Heart left ventricle (tissue), 16 donors: Measurements from ENCODE around the gene CLEC11A. TPM values are rescaled to one million over a fixed set of nuclear protein-coding genes. Genes with fewer than 3 reads are reported as not detected.
"Not testable (repeated sequence)": the region's sequence is repeated elsewhere in the genome, so short reads cannot be mapped to it uniquely, and the experiment has no call there.

ENCODE experiments used
- ATAC-seq, 4 donors: fragments of 200-7000 bp; cut with Tn5 transposase; one replicate each; pipeline ENCODE4 v1.9.1; 2020 to 2022; ENCODE audit warnings: moderate library complexity in 4 of 4, mild to moderate bottlenecking in 3 of 4, moderate number of reproducible peaks in 1 of 4
- DNase-seq, 5 donors: peaks; one replicate each; pipeline ENCODE4 v3.0.0-alpha.2; 2020
- H3K27ac ChIP-seq, 12 donors: fragments of 200-600 bp; sonication (generic) in 4 of 12; one replicate each; pipeline versions ENCODE4 v1.5.0 to v1.8.0; 2016 to 2022; ENCODE audit warnings: mild to moderate bottlenecking in 2 of 12
- H3K27me3 ChIP-seq, 9 donors: fragments of 200-600 bp; sonication (generic) in 2 of 9; one replicate each; pipeline versions ENCODE4 v1.5.1 to v1.8.0; 2016 to 2022; ENCODE audit warnings: mild to moderate bottlenecking in 3 of 9
- H3K36me3 ChIP-seq, 9 donors: fragments of 200-600 bp; sonication (generic) in 2 of 9; one replicate each; pipeline versions ENCODE4 v1.5.0 to v1.8.0; 2018 to 2022; ENCODE audit warnings: mild to moderate bottlenecking in 2 of 9
- H3K4me1 ChIP-seq, 12 donors: fragments of 200-600 bp; sonication (generic) in 4 of 12; one replicate each; pipeline versions ENCODE4 v1.5.0 to v1.8.0; 2016 to 2022; ENCODE audit warnings: mild to moderate bottlenecking in 3 of 12
- H3K4me3 ChIP-seq, 12 donors: fragments of 200-600 bp; sonication (generic) in 4 of 12; one replicate each; pipeline versions ENCODE4 v1.5.0 to v1.8.0; 2017 to 2022; ENCODE audit warnings: mild to moderate bottlenecking in 9 of 12, moderate library complexity in 4 of 12
- H3K9me3 ChIP-seq, 12 donors: fragments of 200-600 bp; sonication (generic) in 4 of 12; one replicate each; pipeline versions ENCODE4 v1.5.0 to v1.8.0; 2016 to 2022; ENCODE audit warnings: mild to moderate bottlenecking in 1 of 12
- POLR2A ChIP-seq, 2 donors: fragments of 450-650 bp; IDR thresholded peaks; one replicate each; pipeline ENCODE4 v1.6.1; 2017; ENCODE audit warnings: antibody characterized with exemption in 2 of 2, mild to moderate bottlenecking in 2 of 2, moderate library complexity in 2 of 2
- WGBS, 4 donors: extraction: QIAGEN DNeasy Blood & Tissue Kit in 2 of 4; methylation state at CpG; one replicate each; pipeline versions ENCODE4 v1.1.5 to v1.1.7; 2013 to 2018; 5-methylcytosine and 5-hydroxymethylcytosine counted together
- intact Hi-C, 10 donors: fragments of 100-400 bp; cut with DNase I; formaldehyde crosslinking; loops; one replicate each; pipeline versions ENCODE4 v1.11.1 to v1.14.2; 2022
- polyA plus RNA-seq, 2 donors: library from polyadenylated mRNA; stranded (reverse); fragments of 200-250 nt; gene quantifications; one replicate each; pipeline ENCODE4 v1.2.3, GENCODE V29; 2013
- total RNA-seq, 9 donors: library from RNA; depleted of rRNA in 2 of 9; stranded (reverse); fragments of >200 nt in 2 of 9; fragmentation: NEBNext Ultra II Directional in 3 of 9; extraction: Animal tissue kit (Norgen Biotek cat#: 25700) in 3 of 9; gene quantifications; one replicate each; pipeline versions ENCODE4 v1.1.0 to v1.2.4, GENCODE V29; 2016 to 2023
- TF ChIP-seq, protein P1 (sequence below), 12 donors: fragments of 200-600 bp; sonication (generic) in 4 of 12; IDR thresholded peaks; one replicate each; pipeline versions ENCODE4 v1.5.0 to v1.8.0; 2018 to 2022; ENCODE audit warnings: antibody characterized with exemption in 12 of 12, mild to moderate bottlenecking in 5 of 12
- donor health status: ischemic (EF 13 %, LVEDD 7.1; RV severe dilation, severe dysfunction).
- donor health status: healthy with polysubstance abuse.
- donor health status: DM: no; HTN: yes; CAD: no.
- donor health status: DM: no; HTN: no; CAD: no.
- donor health status: ischemic (EF 25% LVEDD 6.9; RV normal size, moderate dysfunction).
- donor health status: ischemic (EF 25% LVEDD 5.7; RV mildly dilated, moderate dysfunction).
- donor health status: healthy.
- donor health status: DM: yes; HTN: yes; CAD: no.
- donor health status: ischemic (EF 35%, LVEDD 5.7; RV mildly dilated, moderate dysfunction).
- donor health status: nonischemic (EF 11% LVEDD 7.7; RV severe dilation, severe dysfunction).
- donor health status: DM: yes; HTN: yes; CAD: no.
- donor health status: PGD.
- donor health status: ischemic (EF 29% LVEDD 5.4; RV normal size, mild dysfunction).
- donor health status: nonischemic (EF 23%, LVEDD 6.1; RV moderate dilation, normal function).

The CLEC11A gene
- total and polyA plus RNA-seq, 11 donors: 2.4 to 16.6 (median 4.2) TPM

GRCh38 chr19:50764409-50764808 lies 41.2 kb downstream of the CLEC11A start:
- Histone ChIP-seq H3K27ac (no peak overlapping the region), H3K27me3 (peaks cover 0 to 28% (median 0%) of the 10 kb centered on the region in 9 donors), H3K4me1 (no peaks in the 10 kb centered on the region), H3K9me3 (no peaks in the 10 kb centered on the region), H3K4me3 (no peak overlapping the region), H3K36me3 (no peaks in the 10 kb centered on the region)
- no peak for TF ChIP-seq POLR2A (IDR thresholded peaks at IDR 0.05)
- TF ChIP-seq, protein P1, sequence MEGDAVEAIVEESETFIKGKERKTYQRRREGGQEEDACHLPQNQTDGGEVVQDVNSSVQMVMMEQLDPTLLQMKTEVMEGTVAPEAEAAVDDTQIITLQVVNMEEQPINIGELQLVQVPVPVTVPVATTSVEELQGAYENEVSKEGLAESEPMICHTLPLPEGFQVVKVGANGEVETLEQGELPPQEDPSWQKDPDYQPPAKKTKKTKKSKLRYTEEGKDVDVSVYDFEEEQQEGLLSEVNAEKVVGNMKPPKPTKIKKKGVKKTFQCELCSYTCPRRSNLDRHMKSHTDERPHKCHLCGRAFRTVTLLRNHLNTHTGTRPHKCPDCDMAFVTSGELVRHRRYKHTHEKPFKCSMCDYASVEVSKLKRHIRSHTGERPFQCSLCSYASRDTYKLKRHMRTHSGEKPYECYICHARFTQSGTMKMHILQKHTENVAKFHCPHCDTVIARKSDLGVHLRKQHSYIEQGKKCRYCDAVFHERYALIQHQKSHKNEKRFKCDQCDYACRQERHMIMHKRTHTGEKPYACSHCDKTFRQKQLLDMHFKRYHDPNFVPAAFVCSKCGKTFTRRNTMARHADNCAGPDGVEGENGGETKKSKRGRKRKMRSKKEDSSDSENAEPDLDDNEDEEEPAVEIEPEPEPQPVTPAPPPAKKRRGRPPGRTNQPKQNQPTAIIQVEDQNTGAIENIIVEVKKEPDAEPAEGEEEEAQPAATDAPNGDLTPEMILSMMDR (IDR thresholded peaks at IDR 0.05): no peak
- 73 to 78% (median 76%) methylated on average over 7 of the region's 7 CpGs for WGBS, 4 donors
- ATAC-seq: no peak
- no peak for DNase-seq
- intact Hi-C loops: no loop called here

DNA sequence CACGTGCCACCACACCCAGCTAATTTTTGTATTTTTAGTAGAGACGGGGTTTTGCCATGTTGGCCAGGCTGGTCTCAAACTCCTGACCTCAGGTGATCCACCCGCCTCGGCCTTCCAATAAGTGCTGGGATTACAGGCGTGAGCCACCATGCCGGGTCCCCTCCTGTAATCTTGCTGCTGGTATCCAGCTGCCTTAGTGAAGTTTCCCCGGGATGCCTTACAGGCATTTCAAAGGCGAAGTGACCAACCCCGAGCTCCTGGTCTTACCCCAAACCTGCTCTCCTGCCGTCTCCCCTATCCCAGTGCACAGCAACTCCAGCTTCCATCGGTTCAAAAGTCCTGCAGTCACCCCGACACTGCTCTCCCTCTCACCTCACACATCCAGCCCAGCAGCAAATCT lies 43.6 kb downstream of the CLEC11A start:
- ATAC-seq, H3K9me3 ChIP-seq, H3K4me3 ChIP-seq, DNase-seq, intact Hi-C loops, H3K4me1 ChIP-seq, H3K27ac ChIP-seq, H3K36me3 ChIP-seq: not testable (repeated sequence)
- H3K27me3 ChIP-seq: peaks cover 0 to 38% (median 0%) of the 10 kb centered on the region in 9 donors
- WGBS, 4 donors: 73 to 77% (median 75%) methylated on average over 12 of the region's 12 CpGs

- intact Hi-C loops, DNase-seq, H3K4me3 ChIP-seq, H3K27ac ChIP-seq, H3K9me3 ChIP-seq, H3K36me3 ChIP-seq, ATAC-seq, H3K4me1 ChIP-seq: not testable (repeated sequence)
- WGBS, 4 donors: 30 to 49% (median 39%) methylated on average over 5 of the region's 5 CpGs
- peaks cover 0 to 38% (median 0%) of the 10 kb centered on the region in 9 donors for H3K27me3 ChIP-seq
Measured at GRCh38 chr19:50767263-50767662, 44.1 kb downstream of the CLEC11A start.

DNA sequence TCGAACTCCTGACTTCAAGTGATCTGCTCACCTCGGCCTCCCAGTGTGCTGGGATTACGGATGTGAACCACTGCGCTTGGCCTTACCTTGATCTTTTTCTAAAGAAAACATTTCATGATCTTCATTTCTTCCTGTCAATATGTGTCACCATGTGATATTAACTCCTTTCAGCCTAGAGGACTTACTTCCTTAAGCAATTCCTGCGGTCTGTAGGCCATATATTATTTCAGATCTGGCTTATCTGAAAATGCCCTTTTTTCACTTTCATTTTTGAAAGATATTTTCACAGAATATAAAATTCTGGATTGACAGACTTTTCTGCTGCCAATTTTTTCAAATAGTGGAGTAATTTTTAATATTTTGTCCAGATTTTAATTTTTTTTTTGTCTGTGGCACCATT lies 45.1 kb downstream of the CLEC11A start:
- Histone ChIP-seq H3K4me1 (no peaks in the 10 kb centered on the region), H3K36me3 (no peaks in the 10 kb centered on the region), H3K27me3 (peaks cover 0 to 46% (median 0%) of the 10 kb centered on the region in 9 donors), H3K27ac (no peak overlapping the region), H3K4me3 (no peak overlapping the region), H3K9me3 (peaks cover 0 to 5% (median 0%) of the 10 kb centered on the region in 12 donors)
- ATAC-seq (no peak), DNase-seq (no peak)
- WGBS, 4 donors: 59 to 69% (median 66%) methylated on average over 5 of the region's 5 CpGs
- no peak for TF ChIP-seq POLR2A (IDR thresholded peaks at IDR 0.05)
- TF ChIP-seq, protein P1 (IDR thresholded peaks at IDR 0.05): no peak
- intact Hi-C loops: no loop called here

GRCh38 chr19:50770164-50770563 lies 47.0 kb downstream of the CLEC11A start, which contains the start of gene GPR32:
Gene GPR32 (plus strand): TSS chr19:50770464. CDS start chr19:50770601, 137 bp downstream.
- H3K27me3 ChIP-seq: peaks cover 0 to 59% (median 0%) of the 10 kb centered on the region in 9 donors
- intact Hi-C loops, H3K4me1 ChIP-seq, H3K36me3 ChIP-seq, H3K9me3 ChIP-seq, H3K4me3 ChIP-seq, DNase-seq, H3K27ac ChIP-seq, ATAC-seq: not testable (repeated sequence)
- WGBS, 4 donors: 80 to 90% (median 84%) methylated on average over 2 of the region's 2 CpGs

DNA sequence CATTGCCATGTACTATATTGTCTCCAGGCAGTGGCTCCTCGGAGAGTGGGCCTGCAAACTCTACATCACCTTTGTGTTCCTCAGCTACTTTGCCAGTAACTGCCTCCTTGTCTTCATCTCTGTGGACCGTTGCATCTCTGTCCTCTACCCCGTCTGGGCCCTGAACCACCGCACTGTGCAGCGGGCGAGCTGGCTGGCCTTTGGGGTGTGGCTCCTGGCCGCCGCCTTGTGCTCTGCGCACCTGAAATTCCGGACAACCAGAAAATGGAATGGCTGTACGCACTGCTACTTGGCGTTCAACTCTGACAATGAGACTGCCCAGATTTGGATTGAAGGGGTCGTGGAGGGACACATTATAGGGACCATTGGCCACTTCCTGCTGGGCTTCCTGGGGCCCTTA lies 47.7 kb downstream of the CLEC11A start:
- DNase-seq (no peak), ATAC-seq (no peak)
- no peak for TF ChIP-seq POLR2A (IDR thresholded peaks at IDR 0.05)
- TF ChIP-seq, protein P1 (IDR thresholded peaks at IDR 0.05): no peak
- Histone ChIP-seq H3K9me3 (peaks cover 0 to 5% (median 0%) of the 10 kb centered on the region in 12 donors), H3K36me3 (no peaks in the 10 kb centered on the region), H3K4me3 (no peak overlapping the region), H3K4me1 (no peaks in the 10 kb centered on the region), H3K27me3 (peaks cover 0 to 63% (median 0%) of the 10 kb centered on the region in 9 donors), H3K27ac (no peak overlapping the region)
- intact Hi-C loops: no loop called here
- WGBS, 4 donors: 84 to 88% (median 86%) methylated on average over 13 of the region's 13 CpGs
